Sciatic nerve (tissue), 2 donors: ENCODE data around the gene KLC4. TPM values are rescaled to one million over a fixed set of nuclear protein-coding genes. Genes with fewer than 3 reads are reported as not detected.
"Not testable (repeated sequence)": the region's sequence is repeated elsewhere in the genome, so short reads cannot be mapped to it uniquely, and the experiment has no call there.

ENCODE experiments used
- ATAC-seq: fragments of 200-7000 bp; cut with Tn5 transposase; one replicate; pipeline ENCODE4 v1.9.1; 2020; ENCODE audit warnings: mild to moderate bottlenecking, moderate library complexity
- DNase-seq: peaks from one replicate; pipeline ENCODE4 v3.0.0-alpha.2; 2020; ENCODE audit warnings: low spot score
- intact Hi-C: fragments of 100-400 bp; cut with DNase I; formaldehyde crosslinking; loops from one replicate; pipeline ENCODE4 v1.14.2; 2022
- total RNA-seq: library from RNA; stranded (reverse); fragmentation: NEBNext Ultra II Directional; extraction: Animal tissue kit (Norgen Biotek cat#: 25700); gene quantifications from one replicate; pipeline ENCODE4 v1.2.1, GENCODE V29; 2021
- donor health status: DM: no; HTN: no; CAD: no.
- donor health status: DM: no; HTN: no; CAD: no.

Gene KLC4
- total RNA-seq, 1 donor from 2014 or later: 35.5 TPM

DNA sequence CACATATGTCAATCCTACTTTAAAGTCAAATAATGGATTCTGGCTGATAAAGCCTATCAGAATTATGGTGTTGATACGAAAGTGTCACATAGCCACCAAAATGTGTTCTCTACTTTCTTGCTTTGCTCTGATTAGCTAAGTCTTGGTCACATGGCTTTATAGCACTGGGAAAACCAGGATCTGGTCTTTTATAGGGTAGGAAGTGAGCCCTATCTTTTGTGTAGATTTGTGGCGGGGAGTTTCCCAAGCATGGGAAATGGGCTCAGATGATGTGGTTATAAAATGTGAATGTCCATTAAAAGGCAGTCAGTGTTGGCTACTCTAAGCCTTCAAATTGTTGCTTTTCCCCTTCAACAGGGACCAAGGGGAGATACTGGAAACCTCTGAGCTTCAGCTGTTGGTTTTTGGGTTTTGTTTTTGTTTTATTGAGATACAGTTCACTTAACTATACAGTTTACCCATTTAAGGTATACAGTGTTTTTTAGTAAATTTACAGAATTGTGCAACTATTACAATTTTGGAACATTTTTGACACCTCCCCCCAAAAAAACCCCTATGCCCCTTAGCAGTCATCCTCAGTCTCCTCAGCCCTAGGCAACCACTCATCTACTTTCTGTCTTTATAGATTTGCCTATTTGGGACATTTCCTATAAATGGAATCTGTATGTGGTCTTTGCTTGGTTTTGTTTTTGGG lies 25.8 kb upstream of the KLC4 start:
- intact Hi-C loops: no loop called here
- no peak for ATAC-seq
- DNase-seq: no peak

DNA sequence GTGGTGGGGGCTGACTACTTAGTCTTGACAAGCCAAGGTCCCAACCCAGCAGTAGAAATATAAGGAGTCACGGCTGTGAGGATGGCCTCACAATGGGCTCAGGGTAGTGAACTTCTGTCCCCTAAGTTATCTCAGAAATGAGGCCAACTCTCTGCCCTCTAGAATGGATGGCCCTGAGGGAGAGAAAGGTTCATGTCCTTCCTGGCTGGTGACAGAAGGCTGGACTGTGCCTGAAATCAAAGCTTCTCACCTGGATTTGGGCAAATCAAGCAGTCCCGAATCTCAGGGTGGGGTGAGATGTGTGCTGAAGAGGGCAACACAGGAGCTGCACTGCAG lies 25.3 kb upstream of the KLC4 start:
- DNase-seq: no peak
- intact Hi-C loops: no loop called here
- ATAC-seq: no peak

DNA sequence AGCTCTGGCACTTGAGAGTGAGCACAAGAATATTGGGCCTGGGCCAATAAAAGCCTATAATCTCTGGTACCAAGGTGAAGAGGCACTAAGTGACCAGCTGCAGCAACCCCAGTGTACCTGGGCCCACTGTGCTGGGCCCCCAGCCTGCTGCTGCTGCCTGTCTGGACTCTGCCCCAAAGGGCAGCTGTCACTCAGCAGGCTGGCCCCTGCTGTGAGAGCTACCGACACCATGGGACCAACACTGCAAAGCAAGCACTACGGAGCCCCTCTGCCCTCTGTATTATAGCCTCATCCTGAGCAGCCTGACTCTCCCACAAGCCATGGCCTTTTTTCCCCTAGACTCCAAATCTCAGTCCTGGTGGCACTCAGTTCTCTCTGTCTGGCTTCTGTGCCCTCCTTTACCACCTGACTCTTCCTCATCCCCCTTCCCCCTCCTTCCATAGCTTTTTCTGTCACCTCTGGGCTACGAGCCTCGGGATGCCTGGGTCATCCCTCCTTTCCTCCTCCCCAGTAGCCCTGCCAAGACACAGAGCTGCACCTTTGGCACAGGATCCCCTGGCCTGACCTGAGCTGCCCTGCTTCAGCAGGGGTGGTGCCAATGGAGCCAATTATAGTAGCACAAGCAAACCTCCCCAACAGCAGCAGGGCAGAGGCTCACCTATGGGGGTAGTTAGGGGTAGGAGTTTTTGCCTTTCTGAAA lies 23.8 kb upstream of the KLC4 start:
- DNase-seq (no peak), ATAC-seq (no peak)
- intact Hi-C loops: no loop called here

DNA sequence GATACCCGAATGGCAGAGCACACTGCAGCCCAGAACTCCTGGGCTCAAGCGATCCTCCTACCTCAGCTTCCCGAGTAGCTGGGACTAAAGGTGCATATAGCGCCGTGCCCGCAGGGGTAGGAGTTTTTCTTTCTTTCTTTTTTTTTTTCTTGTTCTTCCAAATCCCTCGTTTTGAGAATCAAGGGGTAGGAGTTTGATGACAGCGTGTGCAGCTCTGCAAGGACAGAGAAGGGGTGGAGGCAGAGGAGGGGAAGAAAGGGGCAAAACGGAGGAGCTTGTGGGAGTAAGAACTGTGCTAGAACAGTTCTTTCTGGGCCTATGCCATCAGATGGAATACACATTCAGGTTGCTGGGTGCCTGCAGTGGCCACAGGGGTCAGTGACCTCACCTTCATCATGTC lies 22.7 kb upstream of the KLC4 start:
- intact Hi-C loops: no loop called here
- ATAC-seq (no peak), DNase-seq (no peak)

DNA sequence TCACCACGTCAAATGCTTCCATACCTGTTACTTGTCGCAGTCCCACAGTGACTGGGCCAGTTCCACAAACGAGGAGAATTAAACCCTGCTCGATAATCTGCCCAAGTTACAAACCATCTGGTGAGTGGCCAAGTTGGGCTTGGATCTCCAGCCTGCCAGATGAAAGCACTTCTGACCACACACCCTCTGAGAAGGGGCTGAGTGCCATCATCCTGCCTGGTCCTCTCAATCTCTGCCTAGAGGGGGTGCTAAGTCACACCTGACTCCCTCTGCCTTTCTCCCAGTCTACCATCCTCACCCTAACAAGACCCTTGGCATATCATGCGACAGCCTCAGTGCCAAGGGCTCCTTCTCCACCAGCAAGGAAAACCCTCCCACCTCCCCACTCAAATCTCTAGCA lies 22.2 kb upstream of the KLC4 start:
- ATAC-seq (no peak), DNase-seq (no peak)
- intact Hi-C loops: no loop called here

DNA sequence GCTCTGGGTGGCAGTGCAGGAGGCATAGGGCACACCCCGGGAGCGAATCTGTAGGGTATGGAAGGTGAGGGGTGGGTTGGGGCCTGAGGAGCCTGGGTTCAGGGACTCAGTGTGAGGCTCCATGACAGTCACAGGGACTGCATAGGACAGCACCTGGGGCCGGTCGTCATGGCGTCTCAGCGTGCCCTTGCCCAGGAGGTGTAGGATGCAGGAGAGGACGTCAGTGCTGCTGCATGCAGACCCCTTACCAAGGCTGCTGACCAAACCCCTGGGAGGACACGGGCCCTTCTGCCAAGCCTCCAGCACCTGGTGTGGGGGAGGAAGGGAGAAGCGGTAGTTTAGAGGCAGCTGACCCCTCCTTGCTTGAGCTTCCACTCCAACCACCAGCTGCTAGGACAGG lies 21.7 kb upstream of the KLC4 start:
- no peak for DNase-seq
- no peak for ATAC-seq
- intact Hi-C loops: no loop called here

DNA sequence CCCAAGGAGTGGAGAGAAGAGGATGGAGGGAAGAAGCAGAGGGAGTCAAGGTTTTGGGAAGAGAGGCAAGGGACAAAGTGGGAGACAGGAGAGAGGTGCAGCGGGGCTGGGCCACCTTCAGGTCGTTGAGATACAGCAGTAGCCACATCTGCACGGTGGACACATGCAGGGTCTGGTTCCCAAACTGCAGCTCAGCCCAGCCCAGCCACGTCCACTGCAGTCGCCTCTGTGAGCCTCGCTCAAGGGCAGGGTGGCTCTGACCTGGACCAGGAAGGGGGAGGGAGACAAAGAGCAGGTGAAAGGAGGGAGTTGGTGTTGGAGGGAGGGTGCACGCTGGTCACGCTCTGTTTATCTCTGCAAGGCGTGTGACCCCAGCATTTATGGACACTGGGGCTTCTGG lies 20.7 kb upstream of the KLC4 start:
- no peak for ATAC-seq
- intact Hi-C loops: no loop called here
- no peak for DNase-seq

DNA sequence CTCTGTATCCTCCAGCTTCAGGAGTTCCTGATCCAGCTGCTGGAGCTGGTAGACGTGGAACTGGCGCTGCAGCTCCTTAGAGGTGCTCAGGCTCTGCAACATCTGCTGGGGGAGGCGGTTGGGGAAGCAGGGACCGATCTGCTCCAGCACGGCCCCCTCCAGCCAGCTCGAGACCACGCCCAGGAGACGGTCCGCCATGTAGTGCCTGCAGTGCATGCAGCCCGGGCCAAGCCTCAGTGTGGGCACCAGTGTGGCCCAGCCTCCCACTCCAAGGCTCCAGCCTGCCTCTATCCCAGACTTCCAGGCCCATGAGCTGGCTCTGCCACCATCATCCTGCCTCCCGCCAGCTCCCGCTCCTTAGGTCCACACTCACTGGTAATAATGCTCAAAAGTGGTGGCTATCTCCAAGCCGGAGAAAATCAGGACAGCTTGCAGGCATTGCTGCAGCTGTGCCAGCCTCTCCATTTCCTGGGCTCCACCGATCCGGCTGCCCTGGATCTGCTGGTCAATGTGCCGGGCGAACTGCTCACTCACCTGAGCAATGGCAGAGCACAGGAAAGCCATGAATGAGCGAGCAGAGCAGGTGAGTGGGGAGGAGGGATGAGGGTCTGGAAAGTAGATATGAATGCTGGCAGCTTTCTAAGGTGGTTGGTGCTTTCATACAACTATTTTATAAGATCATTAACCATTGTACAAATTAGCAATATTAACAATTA lies 18.7 kb upstream of the KLC4 start:
- intact Hi-C loops: no loop called here
- DNase-seq (no peak), ATAC-seq (no peak)

DNA sequence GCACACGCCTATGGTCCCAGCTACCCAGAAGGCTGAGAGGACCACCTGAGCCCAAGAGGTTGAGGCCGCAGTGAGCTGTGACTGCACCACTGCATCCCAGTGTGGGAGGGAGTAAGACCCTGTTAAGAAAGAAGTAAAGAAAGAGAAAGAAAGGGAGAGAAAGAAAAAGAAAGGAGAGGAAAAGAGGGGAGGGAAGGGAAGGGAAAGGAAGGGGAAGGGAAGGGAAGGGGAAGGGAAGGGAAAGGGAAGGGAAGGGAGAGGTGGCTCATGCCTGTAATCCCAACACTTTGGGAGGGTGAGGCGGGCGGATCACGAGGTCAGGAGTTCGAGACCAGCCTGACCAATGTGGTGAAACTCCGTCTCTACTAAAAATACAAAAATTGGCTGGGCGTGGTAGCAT lies 18.0 kb upstream of the KLC4 start:
- ATAC-seq, intact Hi-C loops, DNase-seq: not testable (repeated sequence)

DNA sequence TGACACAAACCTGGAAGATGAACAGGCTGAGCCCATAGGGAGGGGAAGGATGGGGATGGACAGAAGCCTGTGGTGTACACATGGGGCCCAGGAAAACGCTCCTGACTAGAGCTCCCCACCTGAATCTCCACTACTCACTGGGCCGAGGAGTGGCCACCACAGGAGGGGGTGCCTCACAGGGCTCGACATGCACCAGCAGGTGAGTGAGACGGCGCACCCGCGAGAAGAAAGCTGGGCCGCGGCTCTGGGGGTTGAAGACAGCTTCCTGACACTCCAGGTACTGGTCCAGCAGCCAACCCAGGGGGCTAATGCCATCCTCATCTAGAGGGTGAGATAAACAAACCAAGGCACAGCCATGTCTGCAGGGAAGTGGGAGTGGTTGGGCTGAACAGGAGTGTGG lies 16.1 kb upstream of the KLC4 start:
- no peak for DNase-seq
- no peak for ATAC-seq
- intact Hi-C loops: no loop called here

DNA sequence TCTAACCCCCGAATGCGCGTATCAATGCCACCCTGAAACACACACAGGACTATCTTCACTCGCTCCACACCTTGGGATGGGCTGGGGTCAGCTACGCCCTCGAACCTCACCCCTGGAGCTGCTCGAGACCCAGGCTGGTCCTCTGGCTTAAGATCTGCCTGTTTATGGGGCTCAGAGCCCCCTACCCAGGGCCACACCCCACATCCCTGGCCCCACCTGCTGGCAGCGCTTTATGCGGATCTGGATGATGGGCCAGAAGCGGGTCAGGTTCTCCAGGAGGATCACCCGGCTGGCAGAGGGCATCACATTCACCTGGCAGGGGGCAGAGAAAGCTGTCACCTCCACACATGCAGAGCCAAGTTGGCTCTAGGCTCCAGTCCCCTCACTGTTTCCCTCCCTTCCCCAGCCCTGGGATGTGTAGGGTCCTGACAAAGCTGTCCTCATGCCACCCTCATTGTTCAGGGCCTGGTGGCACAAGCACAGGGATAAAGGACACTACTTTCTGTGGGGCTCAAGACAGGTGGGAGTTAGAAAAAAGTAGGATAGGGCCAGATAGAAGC lies 14.0 kb upstream of the KLC4 start:
- DNase-seq (no peak), ATAC-seq (no peak)
- intact Hi-C loops: no loop called here

DNA sequence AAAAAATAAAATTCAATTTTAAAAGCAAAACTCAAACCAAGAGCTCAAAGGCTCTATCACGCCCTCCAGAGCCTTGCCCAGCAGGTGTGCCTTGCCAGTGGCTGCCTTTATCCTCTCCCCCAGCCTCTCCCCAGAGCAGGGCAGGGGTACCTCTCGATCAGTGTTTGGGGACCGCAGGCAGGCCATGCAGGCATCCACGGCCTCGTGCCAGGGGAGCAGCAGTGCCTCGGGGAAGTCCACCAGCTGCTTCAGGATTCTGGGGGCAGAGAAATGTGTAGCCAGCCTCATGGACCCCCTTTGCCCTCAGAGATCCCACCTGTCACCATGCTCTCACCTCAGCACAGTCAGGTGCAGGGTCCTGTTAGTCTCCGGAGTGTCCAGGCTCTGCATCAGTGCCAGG lies 11.4 kb upstream of the KLC4 start:
- no peak for ATAC-seq
- intact Hi-C loops: no loop called here
- no peak for DNase-seq

DNA sequence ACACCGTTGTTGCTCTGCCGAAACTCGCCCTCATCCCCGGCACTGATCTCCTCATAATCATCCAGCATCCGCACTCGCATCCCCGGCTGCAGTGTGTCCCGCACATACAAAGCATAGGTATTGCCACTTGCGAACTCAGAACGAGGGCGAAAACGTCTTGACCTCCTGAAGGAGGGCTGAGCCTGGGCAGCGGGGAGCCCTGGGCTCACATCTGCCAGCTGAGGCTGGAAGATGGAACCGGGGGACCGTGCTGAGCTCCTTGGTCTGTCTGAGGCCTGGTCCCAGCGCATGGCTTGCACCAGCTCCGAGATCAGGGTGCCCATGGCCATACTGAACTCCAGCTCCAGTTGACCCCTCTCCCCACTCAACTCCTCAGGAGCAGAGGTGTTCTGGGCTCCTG lies 8.4 kb upstream of the KLC4 start:
- intact Hi-C loops: no loop called here
- ATAC-seq (no peak), DNase-seq (no peak)

DNA sequence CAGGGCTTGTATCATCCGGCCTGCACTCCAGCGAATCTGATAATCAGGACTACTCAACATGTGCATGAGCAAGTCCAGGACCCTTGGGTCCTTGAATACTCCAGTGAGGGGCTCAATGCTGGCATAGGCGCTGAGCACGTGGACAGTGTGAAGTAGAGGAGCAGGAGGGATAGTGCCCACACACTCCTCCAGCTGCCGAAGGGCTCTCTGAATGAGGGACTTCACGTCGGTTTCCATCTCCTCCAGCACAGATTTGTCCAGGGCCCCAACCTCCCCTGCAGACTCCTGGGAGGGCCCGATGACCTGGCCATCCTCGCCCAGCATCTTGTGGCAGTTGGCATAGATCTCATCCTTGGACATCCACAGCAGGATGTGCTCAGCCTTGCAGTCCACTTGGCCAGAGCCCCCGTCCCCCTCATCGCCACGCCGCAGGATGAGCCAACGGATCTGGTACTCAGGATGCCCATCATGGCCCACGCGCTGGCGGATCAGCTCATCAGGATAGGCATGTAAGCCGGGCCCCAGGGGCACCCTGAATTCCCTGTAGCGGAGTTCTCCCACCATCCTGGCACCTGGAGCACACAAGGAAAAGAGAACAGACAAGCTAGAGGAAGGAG lies 7.1 kb upstream of the KLC4 start:
- DNase-seq: no peak
- intact Hi-C loops: no loop called here
- no peak for ATAC-seq

DNA sequence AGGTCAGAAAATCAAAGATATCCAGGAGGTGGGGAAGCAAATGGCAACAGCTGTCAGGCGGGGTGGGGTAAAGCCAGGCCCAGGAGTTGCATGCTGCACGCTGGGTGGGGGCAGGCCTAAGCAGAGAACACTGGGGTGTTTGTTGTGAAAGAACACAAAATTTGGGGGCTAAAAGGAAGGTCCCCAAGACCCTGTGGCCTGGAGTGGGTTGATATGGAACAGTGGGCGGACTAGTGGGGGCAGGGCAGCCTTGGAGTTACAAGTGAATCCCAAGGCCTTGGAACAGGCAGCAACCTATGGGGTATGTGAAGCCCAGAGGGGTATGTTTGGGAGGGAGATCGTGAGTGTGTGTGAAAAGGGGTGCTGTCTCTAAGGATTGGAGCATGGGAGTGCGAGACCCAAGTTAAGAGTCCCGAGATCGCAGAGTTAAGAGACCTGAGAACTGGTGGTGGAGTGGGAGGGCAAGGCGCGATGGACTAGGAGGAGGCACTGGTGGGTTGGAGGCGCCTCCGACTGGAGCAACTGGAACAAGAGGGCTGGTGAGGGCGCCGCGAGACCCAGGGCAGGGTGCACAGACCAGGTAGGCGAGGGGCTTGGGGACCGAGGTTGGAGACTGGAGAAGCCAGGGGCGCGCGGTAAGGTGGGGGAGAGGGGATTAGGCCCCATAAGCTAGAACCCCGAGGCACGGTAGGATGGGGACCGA lies 6.4 kb upstream of the KLC4 start:
- DNase-seq: no peak
- intact Hi-C loops: no loop called here
- ATAC-seq: peak; percentile 31

DNA sequence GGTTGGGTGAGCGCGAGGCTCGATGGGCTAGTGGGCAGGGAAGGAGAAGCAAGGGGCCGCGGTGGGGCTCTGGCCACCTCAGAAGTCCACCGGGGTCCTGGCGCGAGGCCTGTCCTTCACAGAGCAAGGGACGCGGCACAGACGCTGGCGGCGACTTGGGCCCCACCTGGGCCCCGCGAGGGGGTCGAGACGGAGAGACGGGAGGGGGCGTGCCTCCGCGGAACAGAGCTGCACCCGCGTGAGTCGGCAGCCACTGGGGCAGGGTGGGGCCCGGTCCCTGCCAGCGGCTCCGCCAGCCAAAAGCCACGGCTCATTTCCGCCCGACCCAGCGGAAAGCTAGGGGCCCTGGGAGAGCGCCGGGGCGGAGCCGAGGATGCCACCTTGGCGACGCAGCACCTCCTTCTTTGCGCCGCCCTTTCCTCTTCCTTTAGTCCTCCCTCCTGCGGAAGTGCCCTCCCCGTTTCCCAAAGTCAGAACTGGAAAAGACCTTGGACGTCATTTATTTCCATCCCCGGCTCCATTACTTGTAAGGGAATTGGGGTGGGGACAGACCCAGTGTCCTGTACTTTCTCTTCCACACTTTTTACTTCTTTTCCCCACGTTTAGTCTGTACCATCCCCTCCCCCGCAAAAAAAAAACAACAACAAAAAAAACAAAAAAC lies 5.8 kb upstream of the KLC4 start, which contains the start of gene CUL7:
Gene CUL7 (minus strand): TSS at position 307 of the 661 bp plus-strand sequence. CDS start 1,063 bp downstream, outside the sequence.
- peak; percentile 95 for DNase-seq
- intact Hi-C loops: no loop called here
- peak; percentile 95 for ATAC-seq

DNA sequence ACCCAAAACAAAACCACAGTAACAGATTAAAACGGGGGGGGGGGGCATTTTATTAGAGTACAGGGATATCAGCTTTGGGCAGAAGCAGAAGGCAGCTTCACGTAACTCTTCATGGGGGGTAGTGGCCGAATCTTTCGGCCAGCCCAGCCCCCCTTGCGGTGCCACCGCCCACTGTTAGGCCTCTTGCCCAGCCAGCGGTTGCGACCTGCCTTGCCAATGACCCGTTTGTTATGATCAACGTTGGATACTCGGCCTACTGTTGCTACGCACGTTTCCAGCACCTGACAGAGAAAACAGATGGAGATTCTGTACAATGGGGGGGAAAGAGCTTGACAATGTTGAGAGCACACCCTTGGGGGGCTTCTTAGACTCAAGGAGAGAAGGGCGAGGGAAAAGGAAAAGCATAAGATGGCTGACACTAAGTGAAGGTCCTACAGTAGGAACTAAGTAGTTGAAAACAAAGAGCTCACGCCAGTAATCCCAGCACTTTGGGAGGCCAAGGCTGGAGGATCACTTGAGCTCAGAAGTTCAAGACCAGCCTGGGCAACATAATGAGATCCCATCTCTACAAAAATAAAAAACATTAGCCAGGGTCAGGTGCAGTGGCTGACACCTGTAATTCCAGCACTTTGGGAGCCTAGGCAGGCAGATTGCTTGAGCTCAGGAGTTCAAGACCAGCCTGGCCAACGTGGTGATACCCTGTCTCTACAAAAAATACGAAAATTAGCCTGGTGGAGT lies 5.1 kb upstream of the KLC4 start:
- intact Hi-C loops: no loop called here
- peak; percentile 1 for ATAC-seq
- DNase-seq: peak; percentile 67

DNA sequence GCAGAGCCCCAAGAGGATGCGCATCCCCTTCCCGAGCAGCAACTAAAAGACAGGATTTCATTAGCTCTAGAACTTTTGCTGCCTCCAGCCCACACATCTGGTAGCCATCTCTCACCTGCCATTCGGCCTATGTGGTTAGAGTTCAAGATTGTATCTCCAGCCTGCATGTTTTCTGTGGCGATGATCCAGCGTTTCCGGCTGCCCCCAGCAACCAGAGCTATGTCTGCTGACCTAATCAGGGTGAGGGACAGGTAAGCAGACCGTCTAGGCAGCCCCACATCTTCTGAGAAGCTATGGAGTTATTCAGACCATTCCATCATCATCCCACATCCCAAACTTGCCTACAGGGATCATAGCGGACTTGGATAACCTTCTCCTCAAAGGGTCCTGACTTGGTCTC lies 3.5 kb upstream of the KLC4 start:
- intact Hi-C loops: no loop called here

More for the DNA sequence above, 3.5 kb upstream of the KLC4 start:
- DNase-seq: no peak
- ATAC-seq: no peak
